GM21737 (cell line): ENCODE data around the gene OAS3.

Source experiments
- ATAC-seq: cut with Tn5 transposase; IDR thresholded peaks from one replicate; pipeline ENCODE4 v1.9.1; 2021; ENCODE audit warnings: mild to moderate bottlenecking, moderate library complexity; ENCODE audit not compliant: unreplicated experiment

Gene OAS3

DNA sequence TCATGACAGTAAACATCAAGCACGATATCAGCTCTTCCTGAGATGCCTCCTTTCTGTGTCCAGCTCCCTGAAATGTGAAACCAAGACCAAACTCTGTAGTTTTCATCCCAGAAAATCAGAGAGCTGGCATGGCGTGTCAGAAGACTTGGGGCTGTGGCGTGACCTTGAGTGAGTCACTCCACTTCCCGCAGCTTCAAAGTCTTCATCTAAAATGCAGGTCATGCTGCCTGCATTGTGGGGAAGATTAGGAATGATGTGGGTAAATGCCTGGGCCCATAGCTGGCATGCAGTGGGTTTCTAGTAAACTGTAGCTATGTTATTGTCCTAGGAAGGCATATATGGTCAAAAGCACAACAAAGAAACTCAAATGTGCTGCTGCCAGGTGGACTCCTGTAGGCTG, 68.9 kb downstream of the OAS3 start:
- no peak for ATAC-seq

DNA sequence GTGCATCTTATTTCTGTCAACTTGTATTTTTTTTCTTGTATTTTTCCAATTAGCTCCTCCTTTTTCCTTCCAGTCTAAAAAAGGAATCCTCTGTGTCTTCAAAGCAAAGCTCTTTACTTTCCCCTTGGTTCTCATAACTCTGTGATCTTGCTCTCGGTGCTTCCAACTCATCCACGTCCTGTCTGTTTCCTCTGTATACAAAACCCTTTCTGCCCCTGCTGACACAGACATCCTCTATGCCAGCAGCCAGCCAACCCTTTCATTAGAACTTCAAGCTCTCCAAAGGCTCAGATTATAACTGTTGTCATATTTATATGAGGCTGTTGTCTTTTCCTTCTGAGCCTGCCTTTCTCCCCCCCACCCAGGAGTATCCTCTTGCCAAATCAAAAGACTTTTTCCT, 72.4 kb downstream of the OAS3 start:
- no peak for ATAC-seq

DNA sequence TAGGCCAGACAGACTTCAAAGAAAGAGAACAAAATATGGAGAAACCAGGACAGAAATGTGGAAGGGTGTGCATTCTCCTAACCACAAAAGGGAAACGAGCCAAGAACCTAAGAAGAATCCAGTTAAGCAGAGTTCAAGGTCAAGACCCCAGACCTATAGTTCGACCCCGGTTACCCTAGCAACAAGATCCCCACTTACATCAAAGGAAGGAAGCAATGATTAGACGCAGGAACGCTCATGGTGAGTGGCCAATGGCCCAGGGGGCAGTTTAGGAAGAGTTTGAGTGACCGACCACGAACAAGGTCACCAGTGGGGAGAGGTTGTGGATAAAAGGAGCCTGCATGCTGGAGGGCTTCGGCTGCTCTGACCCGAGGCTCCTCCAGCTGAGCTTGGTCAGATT, 76.3 kb downstream of the OAS3 start:
- ATAC-seq, result no peak

DNA sequence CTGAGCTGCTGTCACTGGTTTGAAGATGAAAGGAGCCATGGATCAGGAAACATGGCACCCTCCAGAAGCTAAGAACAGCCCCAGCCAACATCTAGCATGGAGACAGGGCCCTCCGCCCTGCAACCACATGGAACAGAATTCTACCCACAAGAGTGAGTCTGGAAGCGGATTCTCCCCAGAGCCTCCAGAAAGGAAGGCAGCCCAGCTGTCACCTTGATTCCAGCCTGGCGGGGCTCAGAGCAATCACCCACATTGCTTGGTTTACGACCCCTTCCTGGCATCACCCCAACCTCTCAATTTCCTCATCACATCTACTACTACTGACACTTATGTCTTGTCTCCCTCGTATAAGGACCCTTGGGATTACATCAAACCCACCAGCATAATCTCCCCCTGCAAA, 78.5 kb downstream of the OAS3 start:
- ATAC-seq, result no peak

DNA sequence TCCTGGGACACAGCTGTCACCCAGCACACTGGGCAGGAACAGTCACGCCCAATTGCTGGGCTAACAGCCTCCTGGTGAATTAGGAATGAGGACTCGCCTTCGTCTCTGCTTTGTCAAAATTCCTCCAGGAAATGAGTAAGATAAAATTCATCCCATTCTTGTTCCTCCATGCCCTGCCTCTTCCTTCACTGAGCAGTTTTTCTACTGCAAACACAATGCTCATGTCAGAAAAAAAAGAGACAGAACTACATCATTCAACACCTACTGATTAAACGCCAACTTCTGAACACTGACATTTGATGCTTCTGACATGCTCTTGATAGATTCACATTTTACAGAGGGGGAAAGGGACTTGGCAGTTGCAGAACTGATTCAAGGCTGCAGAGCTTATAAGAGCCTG, 80.8 kb downstream of the OAS3 start:
- ATAC-seq, result no peak

DNA sequence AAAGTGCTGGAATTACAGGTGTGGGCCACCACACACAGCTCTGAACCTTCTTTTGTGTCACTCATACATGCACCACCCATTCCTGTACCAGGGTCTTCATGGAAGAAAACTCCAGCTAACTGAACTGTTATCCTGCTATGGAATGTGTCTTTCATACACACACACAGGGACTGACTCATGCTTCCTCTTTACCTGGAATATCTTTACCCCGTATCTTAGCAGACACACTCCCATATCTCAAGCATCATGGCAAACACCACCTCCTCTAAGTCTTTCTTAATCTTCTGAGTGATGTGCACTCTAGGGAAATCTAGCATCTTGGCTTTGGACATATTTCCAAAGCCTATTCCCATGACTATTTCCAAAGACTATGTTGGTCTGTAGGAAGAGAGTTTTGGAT, 83.2 kb downstream of the OAS3 start:
- no peak for ATAC-seq
